ENCODE measurements around the gene IZUMO2. TPM values are rescaled to one million over a fixed set of nuclear protein-coding genes. Genes with fewer than 3 reads are reported as not detected.
"Not testable (repeated sequence)": the region's sequence is repeated elsewhere in the genome, so short reads cannot be mapped to it uniquely, and the experiment has no call there.

IZUMO2 gene
- total and polyA plus RNA-seq, 2 experiments from 2014 or later, result not detected

- not testable (repeated sequence) for H3K27me3 ChIP-seq; H3K4me1 ChIP-seq (ENCODE audit: low read depth); H3K4me3 ChIP-seq; DNase-seq (ENCODE audit: low read depth in 1 of 2, low spot score in 1 of 2); H3K36me3 ChIP-seq; H3K9me3 ChIP-seq (ENCODE audit: low read depth); H3K27ac ChIP-seq
These were observed 29.3 kb downstream of the IZUMO2 start for GRCh38 chr19:50133518-50134492.

- not testable (repeated sequence) for H3K9me3 ChIP-seq (ENCODE audit: low read depth); DNase-seq (ENCODE audit: low read depth in 1 of 2, low spot score in 1 of 2); H3K4me1 ChIP-seq (ENCODE audit: low read depth); H3K4me3 ChIP-seq; H3K27ac ChIP-seq; H3K27me3 ChIP-seq; H3K36me3 ChIP-seq
These were observed 59.1 kb downstream of the IZUMO2 start for GRCh38 chr19:50104012-50104411.

- not testable (repeated sequence) for H3K4me3 ChIP-seq; H3K9me3 ChIP-seq (ENCODE audit: low read depth); H3K4me1 ChIP-seq (ENCODE audit: low read depth); H3K27ac ChIP-seq; H3K36me3 ChIP-seq; DNase-seq (ENCODE audit: low read depth in 1 of 2, low spot score in 1 of 2); H3K27me3 ChIP-seq
These were observed 59.7 kb downstream of the IZUMO2 start for GRCh38 chr19:50103405-50103804.

Other genes starting within 250 kb of the IZUMO2 start
- gene ATF5, start 234.1 kb downstream of the IZUMO2 start, total RNA-seq, result 5.9 and 6.8 TPM in 2 replicates
- gene ATF5, start 234.1 kb downstream of the IZUMO2 start, polyA plus RNA-seq, result 4.8 and 6.3 TPM in 2 replicates
- gene NUP62, start 233.8 kb downstream of the IZUMO2 start, total RNA-seq, result 60.6 and 71.3 TPM in 2 replicates
- gene NUP62, start 233.8 kb downstream of the IZUMO2 start, polyA plus RNA-seq, result 43.3 and 63.1 TPM in 2 replicates
- gene SIGLEC11, start 202.1 kb downstream of the IZUMO2 start, total RNA-seq, result 0.03 TPM in 1 of 2 replicates, not detected in the other
- 0.13 TPM in 1 of 2 replicates, not detected in the other for gene SIGLEC11, start 202.1 kb downstream of the IZUMO2 start, polyA plus RNA-seq
- 29.9 and 34.3 TPM in 2 replicates for gene VRK3, start 137.9 kb downstream of the IZUMO2 start, total RNA-seq
- 38.1 and 45.9 TPM in 2 replicates for gene VRK3, start 137.9 kb downstream of the IZUMO2 start, polyA plus RNA-seq
- 6.3 and 6.5 TPM in 2 replicates for gene ZNF473, start 137.3 kb downstream of the IZUMO2 start, total RNA-seq
- 4.4 and 5.3 TPM in 2 replicates for gene ZNF473, start 137.3 kb downstream of the IZUMO2 start, polyA plus RNA-seq
- 1.8 and 2.1 TPM in 2 replicates for gene MYH14, start 40.3 kb upstream of the IZUMO2 start, total RNA-seq
- 0.32 and 3.0 TPM in 2 replicates for gene MYH14, start 40.3 kb upstream of the IZUMO2 start, polyA plus RNA-seq
- 6.9 and 8.2 TPM in 2 replicates for gene KCNC3, start 166.1 kb upstream of the IZUMO2 start, total RNA-seq
- gene KCNC3, start 166.1 kb upstream of the IZUMO2 start, polyA plus RNA-seq, result 4.3 and 6.9 TPM in 2 replicates
- gene NAPSA, start 202.4 kb upstream of the IZUMO2 start, total RNA-seq, result 0.32 and 3.5 TPM in 2 replicates
- 0.53 and 1.8 TPM in 2 replicates for gene NAPSA, start 202.4 kb upstream of the IZUMO2 start, polyA plus RNA-seq
- gene NR1H2, start 213.2 kb upstream of the IZUMO2 start, total RNA-seq, result 58.4 and 60.1 TPM in 2 replicates
- 58.3 and 62.0 TPM in 2 replicates for gene NR1H2, start 213.2 kb upstream of the IZUMO2 start, polyA plus RNA-seq
- 70.7 and 73.8 TPM in 2 replicates for gene POLD1, start 221.1 kb upstream of the IZUMO2 start, total RNA-seq
- 62.3 and 74.3 TPM in 2 replicates for gene POLD1, start 221.1 kb upstream of the IZUMO2 start, polyA plus RNA-seq